Measurements from ENCODE around the gene TNFRSF25. TPM values are rescaled to one million over a fixed set of nuclear protein-coding genes. Genes with fewer than 3 reads are reported as not detected.

TNFRSF25 gene
- total and polyA plus RNA-seq, 2 experiments from 2014 or later, result 7.1 to 14.0 TPM

DNA sequence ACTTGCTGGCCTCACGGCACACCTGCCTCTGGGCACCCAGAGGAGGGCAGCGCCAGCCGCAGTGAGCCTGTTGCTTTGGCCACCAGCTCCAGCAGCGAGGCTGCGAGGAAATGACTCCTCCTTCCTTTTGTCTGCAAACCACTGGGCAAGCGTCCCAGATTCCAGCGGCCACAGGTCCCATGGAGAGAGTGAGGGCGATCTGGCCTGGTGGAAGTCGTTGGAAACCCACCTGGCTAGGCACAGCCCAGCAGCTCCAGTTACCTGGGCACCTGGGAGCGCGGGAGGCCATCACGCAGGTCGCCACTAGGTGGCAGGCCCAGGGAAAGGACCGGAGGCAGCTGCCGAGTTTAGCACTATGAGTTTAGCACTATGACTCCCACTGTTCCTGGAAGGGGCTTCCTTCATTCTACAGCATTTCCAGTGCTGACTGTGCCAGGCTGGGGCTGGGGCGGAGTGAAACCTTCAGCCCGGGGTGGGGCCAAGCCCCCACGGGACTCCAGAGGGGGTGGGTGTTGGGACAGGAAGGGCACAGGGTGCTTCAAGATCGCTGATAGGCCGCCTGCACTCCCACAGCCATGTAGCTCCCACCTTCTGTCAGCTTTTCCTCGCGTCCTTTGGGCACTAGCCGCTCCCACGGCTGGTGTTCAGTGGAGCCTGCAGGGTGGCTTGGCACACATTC lies 42.5 kb downstream of the TNFRSF25 start:
- Histone ChIP-seq H3K4me3 (no peak overlapping the region), H3K27ac (no peak overlapping the region), H3K27me3 (peaks cover 85% of the 10 kb centered on the region), H3K79me2 (no peaks in the 10 kb centered on the region), H3K9me3 (ENCODE audit: low read depth) (no peaks in the 10 kb centered on the region), H4K20me1 (ENCODE audit: insufficient read depth, poor library complexity, severe bottlenecking) (no peaks in the 10 kb centered on the region), H3K4me1 (ENCODE audit: insufficient read depth) (peaks cover 24% of the 10 kb centered on the region), H3K36me3 (replicated peaks; ENCODE audit: insufficient read depth, low read depth) (no peaks in the 10 kb centered on the region), H3K9me2 (replicated peaks; ENCODE audit: insufficient read depth) (no peaks in the 10 kb centered on the region), H2AFZ (no peak overlapping the region), H3K4me2 (peak overlapping the region; percentile 72)
- TF ChIP-seq EZH2 (IDR thresholded peaks at IDR 0.05; ENCODE audit: borderline replicate concordance) (no peak), EZH2phosphoT487 (IDR thresholded peaks at IDR 0.05; ENCODE audit: low read depth, severe bottlenecking, unreplicated experiment) (no peak)
- TF ChIP-seq, protein P1, sequence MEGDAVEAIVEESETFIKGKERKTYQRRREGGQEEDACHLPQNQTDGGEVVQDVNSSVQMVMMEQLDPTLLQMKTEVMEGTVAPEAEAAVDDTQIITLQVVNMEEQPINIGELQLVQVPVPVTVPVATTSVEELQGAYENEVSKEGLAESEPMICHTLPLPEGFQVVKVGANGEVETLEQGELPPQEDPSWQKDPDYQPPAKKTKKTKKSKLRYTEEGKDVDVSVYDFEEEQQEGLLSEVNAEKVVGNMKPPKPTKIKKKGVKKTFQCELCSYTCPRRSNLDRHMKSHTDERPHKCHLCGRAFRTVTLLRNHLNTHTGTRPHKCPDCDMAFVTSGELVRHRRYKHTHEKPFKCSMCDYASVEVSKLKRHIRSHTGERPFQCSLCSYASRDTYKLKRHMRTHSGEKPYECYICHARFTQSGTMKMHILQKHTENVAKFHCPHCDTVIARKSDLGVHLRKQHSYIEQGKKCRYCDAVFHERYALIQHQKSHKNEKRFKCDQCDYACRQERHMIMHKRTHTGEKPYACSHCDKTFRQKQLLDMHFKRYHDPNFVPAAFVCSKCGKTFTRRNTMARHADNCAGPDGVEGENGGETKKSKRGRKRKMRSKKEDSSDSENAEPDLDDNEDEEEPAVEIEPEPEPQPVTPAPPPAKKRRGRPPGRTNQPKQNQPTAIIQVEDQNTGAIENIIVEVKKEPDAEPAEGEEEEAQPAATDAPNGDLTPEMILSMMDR (IDR thresholded peaks at IDR 0.05; ENCODE audit: poor library complexity), result peak; percentile 72
- peak; percentile 83 for DNase-seq (ENCODE audit: low spot score)
- WGBS (ENCODE audit: low lambda C conversion rate, missing lambda C conversion rate), result 14% methylated on average over 22 of the region's 24 CpGs

DNA sequence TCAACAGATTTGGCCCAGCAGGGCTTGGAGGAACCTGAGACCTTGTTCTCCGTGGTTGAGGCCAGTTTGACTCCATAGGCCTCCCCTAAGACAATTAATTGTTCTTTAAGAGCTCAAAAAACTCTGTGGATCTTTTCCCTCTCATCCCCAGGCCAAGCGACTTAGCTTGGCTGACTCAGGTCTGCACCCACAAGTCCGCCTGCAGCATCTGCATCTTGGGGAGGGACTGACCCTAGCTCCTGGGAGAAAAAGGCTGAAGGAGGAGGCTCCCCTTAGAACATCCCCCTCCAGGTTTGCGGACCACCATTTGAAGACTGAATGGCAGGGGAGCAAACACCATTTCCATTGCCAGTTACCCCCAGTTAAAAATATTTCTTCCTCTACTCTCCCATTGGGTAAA lies 44.7 kb downstream of the TNFRSF25 start:
- no peak overlapping the region for H3K27ac ChIP-seq
- H3K9me2 ChIP-seq (replicated peaks; ENCODE audit: insufficient read depth), result no peaks in the 10 kb centered on the region
- no peaks in the 10 kb centered on the region for H3K9me3 ChIP-seq (ENCODE audit: low read depth)
- DNase-seq (ENCODE audit: low spot score), result no peak
- no peak overlapping the region for H3K4me3 ChIP-seq
- no peak for TF ChIP-seq EZH2phosphoT487 (IDR thresholded peaks at IDR 0.05; ENCODE audit: low read depth, severe bottlenecking, unreplicated experiment)
- TF ChIP-seq, protein P1 (IDR thresholded peaks at IDR 0.05; ENCODE audit: poor library complexity), result no peak
- no peak for TF ChIP-seq EZH2 (IDR thresholded peaks at IDR 0.05; ENCODE audit: borderline replicate concordance)
- H3K4me1 ChIP-seq (ENCODE audit: insufficient read depth), result peaks cover 24% of the 10 kb centered on the region
- no peaks in the 10 kb centered on the region for H3K79me2 ChIP-seq
- no peaks in the 10 kb centered on the region for H4K20me1 ChIP-seq (ENCODE audit: insufficient read depth, poor library complexity, severe bottlenecking)
- H3K4me2 ChIP-seq, result no peak overlapping the region
- H2AFZ ChIP-seq, result no peak overlapping the region
- 58% methylated on average over 4 of the region's 4 CpGs for WGBS (ENCODE audit: low lambda C conversion rate, missing lambda C conversion rate)
- no peaks in the 10 kb centered on the region for H3K36me3 ChIP-seq (replicated peaks; ENCODE audit: insufficient read depth, low read depth)
- peaks cover 94% of the 10 kb centered on the region for H3K27me3 ChIP-seq

DNA sequence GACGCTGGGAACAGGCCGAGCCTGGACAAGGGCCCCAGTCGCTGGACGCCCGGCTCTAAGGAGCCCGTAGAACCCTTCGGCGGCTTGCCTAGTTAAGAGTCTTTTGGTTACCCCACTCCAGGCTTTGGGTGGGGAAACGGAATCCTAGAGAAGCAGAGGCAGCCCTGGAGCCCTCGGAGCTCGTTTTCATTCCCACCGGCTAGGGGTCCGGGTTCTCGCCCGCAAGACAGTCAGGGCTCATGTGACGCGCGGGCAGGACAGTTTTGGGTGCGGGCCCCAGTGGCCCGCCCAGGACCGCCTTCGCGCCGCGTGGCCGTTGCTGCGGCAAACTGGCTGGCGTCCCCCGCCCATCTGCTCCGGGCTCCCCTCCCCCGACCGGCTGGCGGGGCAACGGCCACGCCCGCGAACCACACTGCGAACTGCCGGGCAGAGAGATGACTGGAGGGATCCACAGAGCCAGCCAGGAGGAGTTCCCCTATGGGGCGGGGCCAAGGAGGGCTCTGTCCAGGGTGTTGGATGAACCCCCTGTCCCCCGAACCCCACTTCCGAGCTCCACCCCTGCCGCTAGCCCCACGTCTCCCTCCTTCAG lies 45.4 kb downstream of the TNFRSF25 start:
- Histone ChIP-seq H3K4me1 (ENCODE audit: insufficient read depth) (peaks cover 24% of the 10 kb centered on the region), H3K79me2 (no peaks in the 10 kb centered on the region), H2AFZ (no peak overlapping the region), H3K27ac (no peak overlapping the region), H3K4me3 (no peak overlapping the region), H3K36me3 (replicated peaks; ENCODE audit: insufficient read depth, low read depth) (no peaks in the 10 kb centered on the region), H4K20me1 (ENCODE audit: insufficient read depth, poor library complexity, severe bottlenecking) (no peaks in the 10 kb centered on the region), H3K9me3 (ENCODE audit: low read depth) (no peaks in the 10 kb centered on the region), H3K4me2 (peak overlapping the region; percentile 88), H3K27me3 (peaks cover 90% of the 10 kb centered on the region), H3K9me2 (replicated peaks; ENCODE audit: insufficient read depth) (no peaks in the 10 kb centered on the region)
- DNase-seq (ENCODE audit: low spot score), result no peak
- WGBS (ENCODE audit: low lambda C conversion rate, missing lambda C conversion rate), result 17% methylated on average over 34 of the region's 44 CpGs
- TF ChIP-seq, protein P1 (IDR thresholded peaks at IDR 0.05; ENCODE audit: poor library complexity), result no peak
- TF ChIP-seq EZH2 (IDR thresholded peaks at IDR 0.05; ENCODE audit: borderline replicate concordance), result peak; percentile 53
